WTC11 (cell line): ENCODE results near the gene RNF31. TPM values are rescaled to one million over a fixed set of nuclear protein-coding genes. Genes with fewer than 3 reads are reported as not detected.

ENCODE experiments used
- ATAC-seq: fragments of 200-7000 bp; cut with Tn5 transposase; 2 replicates; pipeline ENCODE4 v1.10.0; 2021; ENCODE audit warnings: mild to moderate bottlenecking, moderate library complexity
- CTCF ChIA-PET: fragments of 300-600 bp; sonication (Branson Sonifier 250); formaldehyde crosslinking; loops from one replicate; lab custom pipeline; 2021; ENCODE audit warnings: antibody characterized with exemption; lab: Charles Lee
- POLR2A ChIA-PET: fragments of 350-600 bp; sonication (Branson Sonifier 250); formaldehyde crosslinking; loops from one replicate; lab custom pipeline; 2021; ENCODE audit warnings: antibody characterized with exemption; lab: Charles Lee
- DNase-seq: peaks from one replicate; pipeline ENCODE4 v3.0.0; 2021; ENCODE audit warnings: low spot score
- H3K27ac Mint-ChIP-seq: 2 replicates; pipeline ENCODE4 v1.8.0; 2021; ENCODE audit warnings: mixed read lengths
- H3K27me3 Mint-ChIP-seq: 2 replicates; pipeline ENCODE4 v1.8.0; 2021; ENCODE audit warnings: low read depth, mild to moderate bottlenecking, moderate library complexity, mixed read lengths
- H3K36me3 Mint-ChIP-seq: 2 replicates; pipeline ENCODE4 v1.8.0; 2021; ENCODE audit warnings: mixed read lengths
- H3K4me1 Mint-ChIP-seq: 2 replicates; pipeline ENCODE4 v1.8.0; 2022; ENCODE audit warnings: mixed read lengths
- H3K4me3 Mint-ChIP-seq: 2 replicates; pipeline ENCODE4 v1.8.0; 2021; ENCODE audit warnings: mild to moderate bottlenecking, moderate library complexity, mixed read lengths
- H3K9me3 Mint-ChIP-seq: 2 replicates; pipeline ENCODE4 v1.8.0; 2021; ENCODE audit warnings: mixed read lengths
- AFF4 ChIP-seq: sonication (generic); formaldehyde crosslinking; IDR thresholded peaks from 2 replicates; pipeline ENCODE4 v1.8.1; 2023; ENCODE audit warnings: mild to moderate bottlenecking, missing genetic modification reagents, borderline replicate concordance
- ATF2 ChIP-seq: sonication (generic); formaldehyde crosslinking; IDR thresholded peaks from 2 replicates; pipeline ENCODE4 v1.8.1; 2022; ENCODE audit warnings: low read depth, missing genetic modification reagents, borderline replicate concordance
- E2F4 ChIP-seq: sonication (generic); formaldehyde crosslinking; IDR thresholded peaks from 2 replicates; pipeline ENCODE4 v1.8.1; 2022; ENCODE audit warnings: low read depth, mild to moderate bottlenecking, moderate library complexity, missing genetic modification reagents, borderline replicate concordance
- FOXP1 ChIP-seq: sonication (generic); formaldehyde crosslinking; IDR thresholded peaks from 2 replicates; pipeline ENCODE4 v1.8.0; 2022; ENCODE audit warnings: missing genetic modification reagents, mild to moderate bottlenecking, moderate library complexity, borderline replicate concordance
- GTF2I ChIP-seq: fragments of 250-450 bp; sonication (Bioruptor Pico); conservative IDR thresholded peaks from 2 replicates; pipeline ENCODE4 v1.4.0; 2021; ENCODE audit warnings: mild to moderate bottlenecking
- HMGA2 ChIP-seq: fragments of 250-450 bp; sonication (Bioruptor Pico); IDR thresholded peaks from 2 replicates; pipeline ENCODE4 v1.4.0; 2021; ENCODE audit warnings: mild to moderate bottlenecking, moderate library complexity
- JAZF1 ChIP-seq: fragments of 250-450 bp; sonication (Bioruptor Pico); IDR thresholded peaks from 2 replicates; pipeline ENCODE4 v1.9.0; 2021; ENCODE audit warnings: moderate library complexity, mild to moderate bottlenecking, inconsistent platforms
- JUN ChIP-seq: sonication (generic); formaldehyde crosslinking; IDR thresholded peaks from 2 replicates; pipeline ENCODE4 v1.8.0; 2023; ENCODE audit warnings: mild to moderate bottlenecking, missing genetic modification reagents
- PREB ChIP-seq: sonication (generic); formaldehyde crosslinking; IDR thresholded peaks from 2 replicates; pipeline ENCODE4 v1.8.1; 2022; ENCODE audit warnings: mild to moderate bottlenecking, missing genetic modification reagents, moderate library complexity, borderline replicate concordance
- PRRX2 ChIP-seq: fragments of 250-450 bp; sonication (Bioruptor Pico); IDR thresholded peaks from 2 replicates; pipeline ENCODE4 v1.8.0; 2021; ENCODE audit warnings: mild to moderate bottlenecking
- RELA ChIP-seq: sonication (generic); formaldehyde crosslinking; IDR thresholded peaks from 2 replicates; pipeline ENCODE4 v1.8.1; 2022; ENCODE audit warnings: missing genetic modification reagents, mild to moderate bottlenecking, borderline replicate concordance
- ZNF121 ChIP-seq: sonication (generic); formaldehyde crosslinking; IDR thresholded peaks from 2 replicates; pipeline ENCODE4 v1.8.0; 2023; ENCODE audit warnings: missing genetic modification reagents
- ZNF138 ChIP-seq: sonication (generic); formaldehyde crosslinking; conservative IDR thresholded peaks from 2 replicates; pipeline ENCODE4 v1.8.1; 2022; ENCODE audit warnings: mild to moderate bottlenecking, moderate library complexity, missing genetic modification reagents
- ZNF219 ChIP-seq: sonication (generic); formaldehyde crosslinking; IDR thresholded peaks from 2 replicates; pipeline ENCODE4 v1.8.0; 2023; ENCODE audit warnings: missing genetic modification reagents, mild to moderate bottlenecking, borderline replicate concordance
- ZNF232 ChIP-seq: sonication (generic); formaldehyde crosslinking; IDR thresholded peaks from 2 replicates; pipeline ENCODE4 v1.8.0; 2022; ENCODE audit warnings: mild to moderate bottlenecking, missing genetic modification reagents
- total RNA-seq: library from RNA; stranded (reverse); gene quantifications from 3 replicates; pipeline ENCODE4 v1.2.3, GENCODE V29; 2021
- TF ChIP-seq, protein P1 (sequence below): fragments of 250-450 bp; sonication (Bioruptor Pico); IDR thresholded peaks from 2 replicates; pipeline ENCODE4 v2.1.2; 2022; ENCODE audit warnings: mild to moderate bottlenecking, moderate library complexity
- TF ChIP-seq, protein P2 (sequence below): sonication (generic); formaldehyde crosslinking; IDR thresholded peaks from 2 replicates; pipeline ENCODE4 v1.8.0; 2023; ENCODE audit warnings: mild to moderate bottlenecking, missing genetic modification reagents
- TF ChIP-seq, protein P3 (sequence below): sonication (generic); formaldehyde crosslinking; IDR thresholded peaks from 2 replicates; pipeline ENCODE4 v1.8.0; 2022; ENCODE audit warnings: mild to moderate bottlenecking, missing genetic modification reagents

RNF31 gene
- total RNA-seq, 1 experiment from 2014 or later: 86.2 TPM

DNA sequence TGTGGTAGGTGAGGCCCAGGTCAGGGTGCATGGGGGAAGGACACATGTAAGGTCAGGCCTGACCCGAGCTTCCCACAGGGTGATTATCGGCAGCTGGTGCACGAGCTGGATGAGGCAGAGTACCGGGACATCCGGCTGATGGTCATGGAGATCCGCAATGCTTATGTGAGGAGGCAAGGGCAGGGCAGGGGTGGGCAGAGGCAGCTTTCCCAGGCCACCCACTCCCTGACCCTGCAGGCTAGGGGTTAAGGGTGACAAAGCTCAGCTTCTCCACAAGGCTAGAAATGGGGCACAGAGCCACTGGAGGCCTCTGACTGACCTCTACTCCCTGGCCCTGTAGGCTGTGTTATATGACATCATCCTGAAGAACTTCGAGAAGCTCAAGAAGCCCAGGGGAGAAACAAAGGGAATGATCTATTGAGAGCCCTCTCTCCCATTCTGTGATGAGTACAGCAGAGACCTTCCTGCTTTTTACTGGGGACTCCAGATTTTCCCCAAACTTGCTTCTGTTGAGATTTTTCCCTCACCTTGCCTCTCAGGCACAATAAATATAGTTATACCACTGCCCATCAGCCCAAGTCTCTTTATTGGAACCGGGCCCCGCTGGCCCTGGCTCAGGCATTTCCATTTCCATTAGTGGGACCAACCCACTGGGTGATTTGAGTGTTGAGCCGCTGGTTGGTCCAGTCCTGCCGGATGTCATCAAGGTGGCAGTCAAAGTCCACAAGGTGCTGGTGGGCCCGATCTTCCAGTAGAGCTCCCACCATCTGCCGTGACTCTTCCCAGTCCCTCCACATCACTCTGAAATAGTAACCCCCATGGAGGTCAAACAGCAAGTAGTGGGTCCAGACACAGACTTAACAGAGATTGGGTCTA lies 8.7 kb upstream of the RNF31 start:
- Mint-ChIP-seq H3K27ac (peak overlapping the region; percentile 80), H3K9me3 (no peaks in the 10 kb centered on the region), H3K4me1 (peaks cover 31% of the 10 kb centered on the region), H3K4me3 (peak overlapping the region; percentile 95), H3K36me3 (peaks cover 33% of the 10 kb centered on the region), H3K27me3 (no peaks in the 10 kb centered on the region)
- ATAC-seq (no peak), DNase-seq (no peak)
- CTCF ChIA-PET: interaction anchor here (0.7 to 4.3 kb wide), 5 partner anchors 17 to 77 kb away, joined by 3 to 31 read pairs (median 5); partner anchors contain the start of genes IRF9 and MDP1
- TF ChIP-seq HMGA2 (CRISPR knock-in tag): no peak
- no peak for TF ChIP-seq ZNF138 (CRISPR knock-in tag)
- TF ChIP-seq E2F4 (CRISPR knock-in tag): no peak
- TF ChIP-seq ATF2 (CRISPR knock-in tag): no peak
- TF ChIP-seq JAZF1 (CRISPR knock-in tag): no peak
- TF ChIP-seq, protein P1, sequence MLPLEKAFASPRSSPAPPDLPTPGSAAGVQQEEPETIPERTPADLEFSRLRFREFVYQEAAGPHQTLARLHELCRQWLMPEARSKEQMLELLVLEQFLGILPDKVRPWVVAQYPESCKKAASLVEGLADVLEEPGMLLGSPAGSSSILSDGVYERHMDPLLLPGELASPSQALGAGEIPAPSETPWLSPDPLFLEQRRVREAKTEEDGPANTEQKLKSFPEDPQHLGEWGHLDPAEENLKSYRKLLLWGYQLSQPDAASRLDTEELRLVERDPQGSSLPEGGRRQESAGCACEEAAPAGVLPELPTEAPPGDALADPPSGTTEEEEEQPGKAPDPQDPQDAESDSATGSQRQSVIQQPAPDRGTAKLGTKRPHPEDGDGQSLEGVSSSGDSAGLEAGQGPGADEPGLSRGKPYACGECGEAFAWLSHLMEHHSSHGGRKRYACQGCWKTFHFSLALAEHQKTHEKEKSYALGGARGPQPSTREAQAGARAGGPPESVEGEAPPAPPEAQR (CRISPR knock-in tag): no peak
- no peak for TF ChIP-seq PREB (CRISPR knock-in tag)
- no peak for TF ChIP-seq FOXP1 (CRISPR knock-in tag)
- TF ChIP-seq AFF4 (CRISPR knock-in tag): no peak
- TF ChIP-seq ZNF232: no peak
- no peak for TF ChIP-seq RELA
- TF ChIP-seq JUN (CRISPR knock-in tag): no peak
- TF ChIP-seq, protein P2, sequence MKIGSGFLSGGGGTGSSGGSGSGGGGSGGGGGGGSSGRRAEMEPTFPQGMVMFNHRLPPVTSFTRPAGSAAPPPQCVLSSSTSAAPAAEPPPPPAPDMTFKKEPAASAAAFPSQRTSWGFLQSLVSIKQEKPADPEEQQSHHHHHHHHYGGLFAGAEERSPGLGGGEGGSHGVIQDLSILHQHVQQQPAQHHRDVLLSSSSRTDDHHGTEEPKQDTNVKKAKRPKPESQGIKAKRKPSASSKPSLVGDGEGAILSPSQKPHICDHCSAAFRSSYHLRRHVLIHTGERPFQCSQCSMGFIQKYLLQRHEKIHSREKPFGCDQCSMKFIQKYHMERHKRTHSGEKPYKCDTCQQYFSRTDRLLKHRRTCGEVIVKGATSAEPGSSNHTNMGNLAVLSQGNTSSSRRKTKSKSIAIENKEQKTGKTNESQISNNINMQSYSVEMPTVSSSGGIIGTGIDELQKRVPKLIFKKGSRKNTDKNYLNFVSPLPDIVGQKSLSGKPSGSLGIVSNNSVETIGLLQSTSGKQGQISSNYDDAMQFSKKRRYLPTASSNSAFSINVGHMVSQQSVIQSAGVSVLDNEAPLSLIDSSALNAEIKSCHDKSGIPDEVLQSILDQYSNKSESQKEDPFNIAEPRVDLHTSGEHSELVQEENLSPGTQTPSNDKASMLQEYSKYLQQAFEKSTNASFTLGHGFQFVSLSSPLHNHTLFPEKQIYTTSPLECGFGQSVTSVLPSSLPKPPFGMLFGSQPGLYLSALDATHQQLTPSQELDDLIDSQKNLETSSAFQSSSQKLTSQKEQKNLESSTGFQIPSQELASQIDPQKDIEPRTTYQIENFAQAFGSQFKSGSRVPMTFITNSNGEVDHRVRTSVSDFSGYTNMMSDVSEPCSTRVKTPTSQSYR (CRISPR knock-in tag): no peak
- no peak for TF ChIP-seq ZNF121
- TF ChIP-seq ZNF219 (CRISPR knock-in tag): no peak
- no peak for TF ChIP-seq GTF2I
- TF ChIP-seq, protein P3, sequence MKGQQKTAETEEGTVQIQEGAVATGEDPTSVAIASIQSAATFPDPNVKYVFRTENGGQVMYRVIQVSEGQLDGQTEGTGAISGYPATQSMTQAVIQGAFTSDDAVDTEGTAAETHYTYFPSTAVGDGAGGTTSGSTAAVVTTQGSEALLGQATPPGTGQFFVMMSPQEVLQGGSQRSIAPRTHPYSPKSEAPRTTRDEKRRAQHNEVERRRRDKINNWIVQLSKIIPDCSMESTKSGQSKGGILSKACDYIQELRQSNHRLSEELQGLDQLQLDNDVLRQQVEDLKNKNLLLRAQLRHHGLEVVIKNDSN: no peak
- TF ChIP-seq PRRX2 (CRISPR knock-in tag): no peak
- POLR2A ChIA-PET: interaction anchor here (0.6 to 1.7 kb wide), 4 partner anchors 9 to 495 kb away, joined by 3 to 5 read pairs (median 3); partner anchors contain the start of genes DCAF11, NRL and PCK2
